A673 (cell line): ENCODE measurements around the gene ZFP92.

Experiments
- EZH2 ChIP-seq: fragments of 200-600 bp; sonication (generic); IDR thresholded peaks from 2 replicates; pipeline ENCODE4 v1.6.1; 2017; ENCODE audit warnings: borderline replicate concordance, low read depth, mild to moderate bottlenecking, mixed read lengths, antibody characterized with exemption, low read length; ENCODE audit not compliant: poor library complexity, severe bottlenecking
- TF ChIP-seq, protein P1 (sequence below): fragments of 300-800, 200-600 bp; sonication (generic); conservative IDR thresholded peaks from 2 replicates; pipeline ENCODE4 v1.5.1; 2017; ENCODE audit warnings: low read depth, mild to moderate bottlenecking, antibody characterized with exemption, low read length, moderate library complexity, mixed read lengths

DNA sequence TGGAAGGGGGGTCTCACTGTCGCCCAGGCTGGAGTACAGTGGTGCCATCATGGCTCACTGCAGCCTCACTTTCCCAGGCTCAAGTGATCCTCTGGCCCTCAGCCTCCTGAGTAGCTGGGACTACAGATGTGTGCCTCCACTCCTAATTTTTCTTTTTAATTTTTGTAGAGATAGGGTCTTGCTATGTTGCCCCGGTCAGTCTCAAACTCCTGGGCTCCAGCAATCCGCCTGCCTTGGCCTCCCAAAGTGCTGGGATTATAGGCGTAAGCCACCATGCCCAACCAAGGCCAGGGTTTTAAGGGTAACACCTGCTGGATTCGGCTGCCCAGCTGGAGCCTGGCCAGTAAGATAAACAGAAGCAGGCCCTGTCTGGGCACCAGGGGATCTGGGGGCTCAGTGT is 31.2 kb downstream of the ZFP92 start:
- TF ChIP-seq, protein P1, sequence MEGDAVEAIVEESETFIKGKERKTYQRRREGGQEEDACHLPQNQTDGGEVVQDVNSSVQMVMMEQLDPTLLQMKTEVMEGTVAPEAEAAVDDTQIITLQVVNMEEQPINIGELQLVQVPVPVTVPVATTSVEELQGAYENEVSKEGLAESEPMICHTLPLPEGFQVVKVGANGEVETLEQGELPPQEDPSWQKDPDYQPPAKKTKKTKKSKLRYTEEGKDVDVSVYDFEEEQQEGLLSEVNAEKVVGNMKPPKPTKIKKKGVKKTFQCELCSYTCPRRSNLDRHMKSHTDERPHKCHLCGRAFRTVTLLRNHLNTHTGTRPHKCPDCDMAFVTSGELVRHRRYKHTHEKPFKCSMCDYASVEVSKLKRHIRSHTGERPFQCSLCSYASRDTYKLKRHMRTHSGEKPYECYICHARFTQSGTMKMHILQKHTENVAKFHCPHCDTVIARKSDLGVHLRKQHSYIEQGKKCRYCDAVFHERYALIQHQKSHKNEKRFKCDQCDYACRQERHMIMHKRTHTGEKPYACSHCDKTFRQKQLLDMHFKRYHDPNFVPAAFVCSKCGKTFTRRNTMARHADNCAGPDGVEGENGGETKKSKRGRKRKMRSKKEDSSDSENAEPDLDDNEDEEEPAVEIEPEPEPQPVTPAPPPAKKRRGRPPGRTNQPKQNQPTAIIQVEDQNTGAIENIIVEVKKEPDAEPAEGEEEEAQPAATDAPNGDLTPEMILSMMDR: no peak
- TF ChIP-seq EZH2: no peak
